Stimulated activated effector memory CD8-positive, alpha-beta T cell treated with anti-CD3 and anti-CD28 coated beads, Interleukin-12 subunit alpha, Interleukin-12 subunit beta, amount 100 ng/mL, for 72 hours (primary cell): Measurements from ENCODE around the gene OR2AT4.

ENCODE experiments used
- ATAC-seq: fragments of 150-1000 bp; cut with Tn5 transposase; 2 replicates; pipeline ENCODE4 v1.10.0; 2021
- DNase-seq, 2 donors: peaks; one replicate each; pipeline ENCODE4 v3.0.0; 2021 to 2022; ENCODE audit warnings: low spot score in 2 of 2
- H3K27ac Mint-ChIP-seq: one replicate; pipeline ENCODE4 v1.8.0; 2022; ENCODE audit warnings: mild to moderate bottlenecking, mixed read lengths
- H3K36me3 Mint-ChIP-seq: one replicate; pipeline ENCODE4 v1.8.0; 2022; ENCODE audit warnings: mild to moderate bottlenecking, mixed read lengths
- H3K4me1 Mint-ChIP-seq: one replicate; pipeline ENCODE4 v1.8.0; 2022; ENCODE audit warnings: mixed read lengths
- H3K4me3 Mint-ChIP-seq: one replicate; pipeline ENCODE4 v1.8.0; 2022; ENCODE audit warnings: mild to moderate bottlenecking, mixed read lengths
- H3K9me3 Mint-ChIP-seq: one replicate; pipeline ENCODE4 v1.8.0; 2022; ENCODE audit warnings: mixed read lengths

Gene OR2AT4

GRCh38 chr11:75087319-75088305 is 9.1 kb downstream of the OR2AT4 start:
- no peak overlapping the region for H3K27ac Mint-ChIP-seq
- no peaks in the 10 kb centered on the region for H3K4me1 Mint-ChIP-seq
- no peak for ATAC-seq
- no peak for DNase-seq
- H3K4me3 Mint-ChIP-seq = no peak overlapping the region
- peaks cover 7% of the 10 kb centered on the region for H3K9me3 Mint-ChIP-seq
- H3K36me3 Mint-ChIP-seq = no peaks in the 10 kb centered on the region

DNA sequence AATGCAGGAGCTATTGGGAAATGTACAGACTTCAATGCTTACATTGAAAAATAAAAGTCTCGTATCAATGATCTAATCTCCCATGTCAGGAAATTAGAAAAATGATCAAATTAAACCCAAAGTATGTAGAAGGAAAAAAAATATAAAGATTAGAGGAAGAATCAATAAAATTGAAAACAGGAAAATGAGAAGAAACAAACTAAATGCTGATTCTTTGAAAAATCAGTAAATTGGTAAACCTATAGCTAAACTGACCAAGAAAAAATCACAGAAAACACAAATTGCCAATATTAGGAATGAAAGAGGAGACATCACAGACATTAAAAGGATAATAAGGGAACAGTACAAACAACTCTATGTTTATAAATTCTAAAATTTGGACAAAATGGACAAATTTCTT is 11.8 kb downstream of the OR2AT4 start:
- no peak overlapping the region for H3K27ac Mint-ChIP-seq
- H3K9me3 Mint-ChIP-seq = no peaks in the 10 kb centered on the region
- DNase-seq (no peak), ATAC-seq (no peak)
- no peaks in the 10 kb centered on the region for H3K4me1 Mint-ChIP-seq
- H3K36me3 Mint-ChIP-seq = no peaks in the 10 kb centered on the region
- H3K4me3 Mint-ChIP-seq = no peak overlapping the region

DNA sequence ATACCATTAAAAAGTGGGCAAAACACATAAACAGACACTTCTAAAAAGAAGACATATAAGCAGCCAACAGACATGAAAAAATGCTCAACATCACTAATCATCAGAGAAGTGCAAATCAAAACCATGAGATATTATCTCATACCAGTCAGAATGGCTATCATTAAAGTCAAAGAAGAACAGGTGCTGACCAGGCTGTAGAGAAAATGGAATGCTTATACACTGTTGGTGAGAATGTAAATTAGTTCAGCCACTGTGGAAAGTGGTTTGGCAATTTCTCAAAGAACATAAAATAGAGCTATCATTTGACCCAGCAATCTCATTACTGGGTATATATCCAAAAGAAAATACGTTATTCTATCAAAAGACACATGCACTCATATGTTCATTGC is 13.5 kb downstream of the OR2AT4 start:
- Mint-ChIP-seq H3K4me1 (no peaks in the 10 kb centered on the region), H3K36me3 (no peaks in the 10 kb centered on the region), H3K27ac (no peak overlapping the region), H3K9me3 (no peaks in the 10 kb centered on the region), H3K4me3 (no peak overlapping the region)
- ATAC-seq = no peak
- DNase-seq = no peak

- Mint-ChIP-seq H3K4me1 (no peaks in the 10 kb centered on the region), H3K4me3 (no peak overlapping the region), H3K27ac (no peak overlapping the region), H3K36me3 (no peaks in the 10 kb centered on the region), H3K9me3 (no peaks in the 10 kb centered on the region)
- no peak for DNase-seq
- no peak for ATAC-seq
Measured at GRCh38 chr11:75082601-75083216, 14.0 kb downstream of the OR2AT4 start.

GRCh38 chr11:75079546-75079945 is 17.1 kb downstream of the OR2AT4 start:
- H3K36me3 Mint-ChIP-seq = no peaks in the 10 kb centered on the region
- H3K4me1 Mint-ChIP-seq = no peaks in the 10 kb centered on the region
- no peak overlapping the region for H3K4me3 Mint-ChIP-seq
- no peaks in the 10 kb centered on the region for H3K9me3 Mint-ChIP-seq
- DNase-seq (no peak), ATAC-seq (no peak)
- H3K27ac Mint-ChIP-seq = no peak overlapping the region

DNA sequence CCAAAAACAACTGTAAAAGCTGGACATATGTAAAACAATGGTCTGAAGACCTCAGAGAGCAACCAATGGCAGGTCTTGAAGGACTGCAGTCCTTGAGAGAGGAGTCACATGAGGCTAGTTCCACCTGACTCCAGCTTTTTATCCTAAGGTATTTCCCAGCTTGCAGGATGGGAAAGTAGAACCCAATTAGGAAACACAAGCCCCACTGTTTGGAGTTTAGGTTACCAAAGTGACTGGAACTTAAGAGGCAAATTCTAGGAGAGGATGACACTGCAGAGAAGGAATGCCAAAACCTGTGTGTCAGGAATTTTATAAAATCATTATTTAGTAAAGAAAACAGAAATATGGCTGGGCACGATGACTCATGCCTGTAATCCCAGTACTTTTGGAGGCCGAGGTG is 18.4 kb downstream of the OR2AT4 start:
- Mint-ChIP-seq H3K36me3 (no peaks in the 10 kb centered on the region), H3K4me3 (no peak overlapping the region), H3K4me1 (no peaks in the 10 kb centered on the region), H3K9me3 (no peaks in the 10 kb centered on the region), H3K27ac (no peak overlapping the region)
- ATAC-seq = no peak
- DNase-seq = no peak

GRCh38 chr11:75077316-75077715 is 19.4 kb downstream of the OR2AT4 start:
- no peak overlapping the region for H3K27ac Mint-ChIP-seq
- DNase-seq = no peak
- no peaks in the 10 kb centered on the region for H3K9me3 Mint-ChIP-seq
- H3K4me3 Mint-ChIP-seq = no peak overlapping the region
- no peak for ATAC-seq
- no peaks in the 10 kb centered on the region for H3K36me3 Mint-ChIP-seq
- H3K4me1 Mint-ChIP-seq = no peaks in the 10 kb centered on the region

GRCh38 chr11:75076671-75077070 is 20.0 kb downstream of the OR2AT4 start:
- Mint-ChIP-seq H3K9me3 (no peaks in the 10 kb centered on the region), H3K4me3 (no peak overlapping the region), H3K27ac (no peak overlapping the region), H3K4me1 (no peaks in the 10 kb centered on the region), H3K36me3 (no peaks in the 10 kb centered on the region)
- DNase-seq (no peak), ATAC-seq (no peak)

GRCh38 chr11:75073459-75074190 is 23.1 kb downstream of the OR2AT4 start:
- no peaks in the 10 kb centered on the region for H3K4me1 Mint-ChIP-seq
- ATAC-seq = no peak
- no peak for DNase-seq
- no peaks in the 10 kb centered on the region for H3K9me3 Mint-ChIP-seq
- H3K27ac Mint-ChIP-seq = no peak overlapping the region
- H3K4me3 Mint-ChIP-seq = no peak overlapping the region
- no peaks in the 10 kb centered on the region for H3K36me3 Mint-ChIP-seq

DNA sequence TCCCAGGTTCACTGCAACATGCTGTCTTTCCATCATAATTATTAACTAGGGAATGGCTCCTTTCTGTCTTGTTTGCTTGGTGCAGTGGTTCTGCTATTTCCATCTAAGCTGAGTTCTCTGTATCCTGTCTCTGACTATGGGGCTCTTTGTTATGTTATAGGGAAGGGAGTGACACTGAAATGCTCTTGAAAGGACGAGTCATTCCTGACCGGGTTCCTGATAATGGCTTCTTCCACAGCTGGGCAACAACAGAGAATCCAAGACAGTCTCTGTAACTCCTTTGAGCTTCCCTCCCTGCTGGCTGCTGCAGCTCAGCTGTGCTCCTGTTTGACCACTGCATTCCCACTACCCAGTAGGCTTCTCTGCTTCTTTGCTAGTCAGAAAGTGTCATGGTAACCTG is 24.1 kb downstream of the OR2AT4 start:
- no peak for ATAC-seq
- DNase-seq = no peak
- no peaks in the 10 kb centered on the region for H3K4me1 Mint-ChIP-seq
- H3K9me3 Mint-ChIP-seq = no peaks in the 10 kb centered on the region
- H3K36me3 Mint-ChIP-seq = no peaks in the 10 kb centered on the region
- no peak overlapping the region for H3K4me3 Mint-ChIP-seq
- H3K27ac Mint-ChIP-seq = no peak overlapping the region

GRCh38 chr11:75069473-75069872 is 27.2 kb downstream of the OR2AT4 start:
- H3K4me1 Mint-ChIP-seq = no peaks in the 10 kb centered on the region

GRCh38 chr11:75068993-75069392 is 27.7 kb downstream of the OR2AT4 start:
- DNase-seq = no peak
- no peak for ATAC-seq
- no peaks in the 10 kb centered on the region for H3K36me3 Mint-ChIP-seq
- H3K4me1 Mint-ChIP-seq = no peaks in the 10 kb centered on the region
- H3K27ac Mint-ChIP-seq = no peak overlapping the region
- H3K9me3 Mint-ChIP-seq = no peaks in the 10 kb centered on the region
- no peak overlapping the region for H3K4me3 Mint-ChIP-seq

More at GRCh38 chr11:75069473-75069872, 27.2 kb downstream of the OR2AT4 start:
- no peak overlapping the region for H3K27ac Mint-ChIP-seq
- ATAC-seq (no peak), DNase-seq (no peak)
- no peaks in the 10 kb centered on the region for H3K9me3 Mint-ChIP-seq
- no peak overlapping the region for H3K4me3 Mint-ChIP-seq
- no peaks in the 10 kb centered on the region for H3K36me3 Mint-ChIP-seq

GRCh38 chr11:75068559-75068958 is 28.1 kb downstream of the OR2AT4 start:
- no peak for DNase-seq
- no peaks in the 10 kb centered on the region for H3K4me1 Mint-ChIP-seq
- no peak for ATAC-seq
- H3K36me3 Mint-ChIP-seq = no peaks in the 10 kb centered on the region
- no peak overlapping the region for H3K27ac Mint-ChIP-seq
- no peaks in the 10 kb centered on the region for H3K9me3 Mint-ChIP-seq
- H3K4me3 Mint-ChIP-seq = no peak overlapping the region

DNA sequence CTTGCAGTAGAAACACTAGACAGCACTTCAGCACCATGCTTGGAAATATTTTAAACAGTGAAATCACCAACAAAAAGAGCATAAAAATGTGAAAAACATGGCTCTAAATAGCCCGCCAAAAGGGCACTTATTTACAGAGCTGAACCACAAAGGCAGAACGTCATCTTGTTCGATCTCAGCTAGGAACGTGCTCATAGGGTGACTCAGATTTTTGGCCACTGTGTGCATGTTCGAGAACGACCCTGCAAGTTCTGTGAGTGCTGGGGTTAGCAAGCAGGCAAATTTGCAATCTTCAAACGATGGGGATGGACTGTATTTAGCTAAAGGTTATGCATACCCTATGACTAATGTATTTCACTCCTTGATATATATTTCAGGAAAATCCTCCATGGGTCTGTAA is 30.6 kb downstream of the OR2AT4 start:
- Mint-ChIP-seq H3K9me3 (no peaks in the 10 kb centered on the region), H3K36me3 (no peaks in the 10 kb centered on the region), H3K27ac (no peak overlapping the region), H3K4me3 (no peak overlapping the region), H3K4me1 (no peaks in the 10 kb centered on the region)
- ATAC-seq (no peak), DNase-seq (no peak)

DNA sequence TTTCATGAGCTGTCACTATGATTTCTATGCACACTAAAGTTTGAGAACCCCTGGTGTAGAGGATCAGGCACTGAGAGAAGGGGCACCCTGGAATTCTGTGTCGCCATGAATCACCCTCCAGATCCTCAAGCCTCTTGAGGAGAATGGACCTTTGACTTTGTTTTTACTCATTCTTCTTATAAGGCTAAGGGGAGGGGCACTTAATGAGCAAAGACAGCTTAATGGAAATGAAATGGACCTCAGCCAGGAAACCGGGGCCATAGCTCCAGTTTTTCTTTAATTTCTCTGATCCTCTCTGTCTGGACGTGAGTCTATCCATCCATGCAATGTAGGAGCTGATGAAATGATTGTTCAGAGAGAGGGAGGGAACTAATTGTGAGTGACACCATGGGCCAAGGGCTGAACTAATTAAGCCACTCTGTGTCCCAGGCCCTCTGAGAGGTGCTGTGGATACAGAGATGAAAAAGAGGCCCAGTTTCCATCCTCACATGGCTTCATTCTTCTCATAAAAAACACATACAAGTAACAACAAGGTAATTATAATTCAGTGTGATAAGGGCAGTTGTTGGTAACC is 32.8 kb downstream of the OR2AT4 start:
- DNase-seq (no peak), ATAC-seq (no peak)
- Mint-ChIP-seq H3K9me3 (no peaks in the 10 kb centered on the region), H3K4me3 (no peak overlapping the region), H3K36me3 (no peaks in the 10 kb centered on the region), H3K27ac (no peak overlapping the region), H3K4me1 (no peaks in the 10 kb centered on the region)
